NB4 (cell line): ENCODE measurements around the gene CLEC16A.

ENCODE experiments used
- DNase-seq: peaks from one replicate; pipeline ENCODE4 v3.0.0; 2010; ENCODE audit warnings: low read depth
- H3K4me3 ChIP-seq: one replicate; pipeline ENCODE4 v1.5.1; 2011; ENCODE audit warnings: mild to moderate bottlenecking, low read depth, low read length, moderate library complexity
- CTCF ChIP-seq: IDR thresholded peaks from one replicate; pipeline ENCODE4 v1.5.1; 2012; ENCODE audit warnings: low read depth, low read length
- MAX ChIP-seq: IDR thresholded peaks from 2 replicates; pipeline ENCODE4 v1.6.1; 2011; ENCODE audit warnings: low read depth, low read length
- MYC ChIP-seq: IDR thresholded peaks from 2 replicates; pipeline ENCODE4 v1.6.1; 2011; ENCODE audit warnings: low read depth, low read length
- POLR2A ChIP-seq: IDR thresholded peaks from 2 replicates; pipeline ENCODE4 v1.6.1; 2011; ENCODE audit warnings: mild to moderate bottlenecking; ENCODE audit not compliant: insufficient read length; ENCODE audit errors: extremely low read depth

CLEC16A gene

GRCh38 chr16:11194913-11195312, 250.5 kb downstream of the CLEC16A start:
- DNase-seq, result peak; percentile 73
- TF ChIP-seq MYC, result no peak
- no peak for TF ChIP-seq MAX
- no peak for TF ChIP-seq CTCF
- TF ChIP-seq POLR2A, result no peak
- no peak overlapping the region for H3K4me3 ChIP-seq

GRCh38 chr16:11196286-11196828, 252.0 kb downstream of the CLEC16A start:
- H3K4me3 ChIP-seq, result no peak overlapping the region
- no peak for TF ChIP-seq CTCF
- TF ChIP-seq MAX, result no peak
- no peak for TF ChIP-seq POLR2A
- TF ChIP-seq MYC, result no peak
- DNase-seq, result no peak

- DNase-seq, result no peak
- H3K4me3 ChIP-seq, result no peak overlapping the region
- TF ChIP-seq MAX (no peak), CTCF (no peak), POLR2A (no peak), MYC (no peak)
These were observed 254.0 kb downstream of the CLEC16A start for GRCh38 chr16:11198375-11198774.

- peak; percentile 39 for DNase-seq
- TF ChIP-seq POLR2A, result no peak
- no peak for TF ChIP-seq CTCF
- TF ChIP-seq MYC, result no peak
- TF ChIP-seq MAX, result no peak
- no peak overlapping the region for H3K4me3 ChIP-seq
These were observed 254.5 kb downstream of the CLEC16A start for GRCh38 chr16:11198828-11199227.

GRCh38 chr16:11200592-11200991, 256.2 kb downstream of the CLEC16A start:
- TF ChIP-seq MYC (no peak), POLR2A (no peak), MAX (no peak), CTCF (no peak)
- H3K4me3 ChIP-seq, result no peak overlapping the region
- DNase-seq, result no peak
